Measurements from ENCODE around the gene PTRHD1.

- TF ChIP-seq POLR2A (IDR thresholded peaks at IDR 0.05; ENCODE audit: low read depth, low read length) (no peak), POLR2AphosphoS5 (IDR thresholded peaks at IDR 0.05; ENCODE audit: low read depth, low read length) (no peak), TAF1 (IDR thresholded peaks at IDR 0.05; ENCODE audit: borderline replicate concordance, low read depth, low read length) (no peak)
Observed at GRCh38 chr2:24832521-24832920, 39.3 kb upstream of the PTRHD1 start.
